ENCODE results near the gene CACNA1C. TPM values are rescaled to one million over a fixed set of nuclear protein-coding genes. Genes with fewer than 3 reads are reported as not detected.

Gene CACNA1C
- total and polyA plus RNA-seq, 2 of the 4 experiments (the other 2 are of a cell fraction): 1.6 to 2.6 TPM

DNA sequence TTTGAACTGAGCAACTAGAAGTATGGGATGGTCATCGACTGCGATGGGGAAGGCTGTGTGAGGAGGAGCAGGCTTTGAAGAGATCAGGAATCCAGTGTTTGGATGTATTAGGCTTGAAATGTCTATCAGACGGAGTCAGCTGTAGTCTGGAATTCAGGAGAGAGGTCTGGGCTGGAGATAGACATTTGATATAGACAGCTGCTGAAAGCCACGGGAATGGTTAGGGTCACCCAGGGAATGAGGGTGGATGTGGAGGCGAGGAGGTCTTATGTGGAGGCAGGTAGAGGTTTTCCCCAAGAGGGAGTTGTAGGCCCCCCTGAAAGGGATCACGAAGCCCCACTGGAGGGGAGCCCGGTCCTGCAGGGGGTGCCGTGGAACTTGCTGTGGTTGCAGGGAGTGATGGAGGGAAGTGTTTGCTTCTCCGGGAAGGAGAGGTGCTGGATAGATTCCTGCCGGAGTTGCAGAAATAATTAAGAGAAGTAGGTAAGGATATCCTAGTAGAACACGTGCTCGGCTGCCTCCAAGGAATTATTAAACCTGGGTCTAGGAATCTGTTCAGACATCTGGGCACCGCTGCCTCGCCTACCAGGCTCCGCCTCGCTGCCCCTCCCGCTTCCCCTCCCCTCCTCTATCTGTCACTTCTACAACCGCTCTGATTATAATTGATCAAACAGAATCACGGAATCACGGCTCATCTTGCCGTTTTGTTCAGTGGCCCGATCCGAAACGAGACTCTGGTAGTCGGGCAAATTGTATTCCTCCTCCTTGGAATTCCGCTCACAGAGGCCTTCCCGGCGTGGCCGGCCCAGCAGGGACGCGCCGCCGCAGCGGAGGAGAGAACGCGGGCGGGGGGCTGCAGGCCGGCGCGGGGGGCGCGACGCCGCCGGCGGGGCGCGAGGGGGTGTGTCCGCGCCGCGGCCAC lies 826 bp upstream of the CACNA1C start:
- Histone ChIP-seq H3K9me3 (ENCODE audit: control insufficient read depth, insufficient read depth, low read length) (no peaks in the 10 kb centered on the region), H3K9me1 (ENCODE audit: insufficient read depth, low read length) (no peaks in the 10 kb centered on the region; the same call in 1 of the 2 replicates), H2BK120ac (ENCODE audit: low read depth, low read length) (no peak overlapping the region), H3K79me1 (ENCODE audit: low read depth in 1 of 2, low read length in 2 of 2) (peaks cover 0 to 24% of the 10 kb centered on the region in 2 experiments; a peak in 2 of 4 replicates), H3K9ac (ENCODE audit: low read depth, low read length) (peak overlapping the region; percentile 51), H2BK15ac (ENCODE audit: low read depth, low read length) (0 out of 3 replicates have a peak overlapping the region, but pooled peaks have one; percentile 3), H3K18ac (ENCODE audit: low read depth, low read length) (no peak overlapping the region), H3K14ac (replicated peaks; ENCODE audit: low read depth, low read length) (no peak overlapping the region), H4K8ac (ENCODE audit: low read depth in 2 of 2, low read length in 2 of 2) (peak overlapping the region in 1 of 2 experiments; percentile 14; a peak in 1 of 4 replicates), H4K5ac (ENCODE audit: low read depth, low read length) (no peak overlapping the region), H2BK20ac (ENCODE audit: low read depth, low read length) (no peak overlapping the region), H4K91ac (ENCODE audit: insufficient read depth, low read depth, low read length) (no peak overlapping the region; the same call in 1 of the 2 replicates), H2AK9ac (replicated peaks; ENCODE audit: low read depth, low read length, poor library complexity) (no peak overlapping the region), H2AK5ac (ENCODE audit: low read depth, low read length) (no peak overlapping the region), H2BK5ac (ENCODE audit: low read depth, low read length, poor library complexity, severe bottlenecking) (no peak overlapping the region), H3K23ac (ENCODE audit: low read depth, low read length) (peak overlapping the region; percentile 60; the same call in 1 of the 2 replicates), H3K27ac (ENCODE audit: insufficient read depth, low read length) (0 out of 2 replicates have a peak overlapping the region, but pooled peaks have one; percentile 1), H3K4me3 (ENCODE audit: insufficient read depth, low read depth, low read length) (peak overlapping the region; percentile 95), H3K56ac (ENCODE audit: extremely low read depth, insufficient read depth, low read length) (no peak overlapping the region), H2AFZ (replicated peaks; ENCODE audit: low read length, poor library complexity) (peak overlapping the region; percentile 81), H3K4me2 (ENCODE audit: low read depth, low read length) (peak overlapping the region; percentile 88), H3K4ac (ENCODE audit: low read depth, low read length) (no peak overlapping the region; the same call in 1 of the 2 replicates), H3K36me3 (ENCODE audit: control insufficient read depth, insufficient read depth, low read length) (no peaks in the 10 kb centered on the region), H3K4me1 (ENCODE audit: control insufficient read depth, insufficient read depth, low read length) (peaks cover 11% of the 10 kb centered on the region), H3K27me3 (ENCODE audit: control insufficient read depth, insufficient read depth, low read length) (peaks cover 10% of the 10 kb centered on the region), H4K20me1 (ENCODE audit: insufficient read depth, low read length) (peaks cover 14% of the 10 kb centered on the region; the same call in 1 of the 2 replicates)
- intact Hi-C loops (cut with micrococcal nuclease): loop anchor here (5.0 kb wide), 2 partner anchors 130 to 255 kb away; no protein-coding TSS in a partner anchor
- 39% methylated on average over 8 of the region's 52 CpGs; no CpG with 5 or more reads in 1 of the 2 experiments for WGBS, 2 experiments (ENCODE audit: extremely low coverage in 2 of 2, insufficient read length in 1 of 2)
- no TSS peak for BruUV-seq (replicated peaks)
- in situ Hi-C loops (cut with MboI; ENCODE audit: low sequenced_read_pairs): loop anchor here (10.0 kb wide), 1 partner anchor 533 kb away; no protein-coding TSS in a partner anchor
- ChIA-PET POLR2A (ENCODE audit: unreplicated experiment) (no interaction called here), CTCF (no interaction called here)
- DNase-seq (no peak), ATAC-seq (ENCODE audit: low read depth) (peak; percentile 4)
- TF ChIP-seq MAFK (IDR thresholded peaks at IDR 0.05; ENCODE audit: low read depth, low read length) (no peak), FOS (IDR thresholded peaks at IDR 0.05; ENCODE audit: low read depth, low read length) (no peak), RAD21 (IDR thresholded peaks at IDR 0.05; ENCODE audit: low read length) (peak; percentile 11; the same call in 1 of the 2 replicates), USF2 (IDR thresholded peaks at IDR 0.05; ENCODE audit: low read depth, low read length) (no peak), CEBPB (IDR thresholded peaks at IDR 0.05; ENCODE audit: low read depth, low read length) (no peak), BHLHE40 (IDR thresholded peaks at IDR 0.05; ENCODE audit: low read depth, low read length) (no peak), POLR2A (IDR thresholded peaks at IDR 0.05; ENCODE audit: low read depth, low read length) (no peak)
- TF ChIP-seq, protein P1, sequence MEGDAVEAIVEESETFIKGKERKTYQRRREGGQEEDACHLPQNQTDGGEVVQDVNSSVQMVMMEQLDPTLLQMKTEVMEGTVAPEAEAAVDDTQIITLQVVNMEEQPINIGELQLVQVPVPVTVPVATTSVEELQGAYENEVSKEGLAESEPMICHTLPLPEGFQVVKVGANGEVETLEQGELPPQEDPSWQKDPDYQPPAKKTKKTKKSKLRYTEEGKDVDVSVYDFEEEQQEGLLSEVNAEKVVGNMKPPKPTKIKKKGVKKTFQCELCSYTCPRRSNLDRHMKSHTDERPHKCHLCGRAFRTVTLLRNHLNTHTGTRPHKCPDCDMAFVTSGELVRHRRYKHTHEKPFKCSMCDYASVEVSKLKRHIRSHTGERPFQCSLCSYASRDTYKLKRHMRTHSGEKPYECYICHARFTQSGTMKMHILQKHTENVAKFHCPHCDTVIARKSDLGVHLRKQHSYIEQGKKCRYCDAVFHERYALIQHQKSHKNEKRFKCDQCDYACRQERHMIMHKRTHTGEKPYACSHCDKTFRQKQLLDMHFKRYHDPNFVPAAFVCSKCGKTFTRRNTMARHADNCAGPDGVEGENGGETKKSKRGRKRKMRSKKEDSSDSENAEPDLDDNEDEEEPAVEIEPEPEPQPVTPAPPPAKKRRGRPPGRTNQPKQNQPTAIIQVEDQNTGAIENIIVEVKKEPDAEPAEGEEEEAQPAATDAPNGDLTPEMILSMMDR (conservative IDR thresholded peaks at IDR 0.05; ENCODE audit: low read depth, low read length): peak; percentile 28
- dilution Hi-C loops (cut with HindIII; ENCODE audit: low sequenced_read_pairs, unreplicated experiment): no loop called here

All from IMR-90 (cell line).